Measurements from ENCODE around the gene HDAC3.

GRCh38 chr5:141674747-141675146 is 38.1 kb upstream of the HDAC3 start:
- TF ChIP-seq EP300 (IDR thresholded peaks at IDR 0.05; ENCODE audit: borderline replicate concordance) (no peak), CREB1 (IDR thresholded peaks at IDR 0.05; ENCODE audit: low read depth) (no peak), USF1 (IDR thresholded peaks at IDR 0.05) (no peak), TAF1 (IDR thresholded peaks at IDR 0.05; ENCODE audit: low read depth) (no peak), REST (IDR thresholded peaks at IDR 0.05; ENCODE audit: low read depth) (no peak), FOXM1 (IDR thresholded peaks at IDR 0.05; ENCODE audit: borderline replicate concordance, low read depth) (no peak), YY1 (IDR thresholded peaks at IDR 0.05; ENCODE audit: low read depth) (no peak), CEBPB (IDR thresholded peaks at IDR 0.05) (no peak), MAX (IDR thresholded peaks at IDR 0.05) (no peak), ZBTB7A (IDR thresholded peaks at IDR 0.05; ENCODE audit: low read depth) (no peak), NFIC (IDR thresholded peaks at IDR 0.05) (no peak), TEAD4 (IDR thresholded peaks at IDR 0.05) (no peak)
